ENCODE results near the gene GPC5. TPM values are rescaled to one million over a fixed set of nuclear protein-coding genes. Genes with fewer than 3 reads are reported as not detected.

The GPC5 gene
- total and polyA plus RNA-seq, 2 of the 13 experiments (the other 11 are each of a cell fraction or from before 2014, with no cell fraction given) = 0.02 to 0.07 TPM

- TF ChIP-seq THYN1 (CRISPR knock-in tag; IDR thresholded peaks at IDR 0.05; ENCODE audit: borderline replicate concordance, low read depth) = no peak
Measured at GRCh38 chr13:92436924-92437323, 1038.5 kb downstream of the GPC5 start (continued).

- no TSS peak for BruUV-seq (replicated peaks)
- in situ Hi-C loops (cut with HindIII; ENCODE audit: extremely low pct_ligation_motif_present, low pct_unique_long_range_greater_than_20kb) = no loop called here
- TF ChIP-seq CC2D1A (CRISPR knock-in tag; IDR thresholded peaks at IDR 0.05) = no peak
- H3K36me3 ChIP-seq (replicated peaks in 1 of 2; ENCODE audit: control insufficient read depth in 1 of 2, insufficient read depth in 2 of 2, low read length in 2 of 2) = no peaks in the 10 kb centered on the region
- H2AFZ ChIP-seq (ENCODE audit: low read length) = no peak overlapping the region
- no peaks in the 10 kb centered on the region for H4K20me1 ChIP-seq (ENCODE audit: insufficient read depth, low read length)
- no peaks in the 10 kb centered on the region for H3K79me2 ChIP-seq (ENCODE audit: insufficient read depth, low read length)
- H3K4me2 ChIP-seq (ENCODE audit: low read depth, low read length) = no peak overlapping the region
- 9% methylated on average over 1 of the region's 1 CpG for WGBS (ENCODE audit: low lambda C conversion rate)
- no peaks in the 10 kb centered on the region for H3K4me1 ChIP-seq (ENCODE audit: insufficient read depth, low read length)
- no peak overlapping the region for H3K4me3 ChIP-seq (replicated peaks in 1 of 3; ENCODE audit: insufficient read depth in 1 of 3, low read depth in 2 of 3, low read length in 3 of 3)
- no peaks in the 10 kb centered on the region for H3K27me3 ChIP-seq (ENCODE audit: control insufficient read depth in 1 of 2, insufficient read depth in 2 of 2, low read length in 2 of 2)
- ChIA-PET CTCF (ENCODE audit: low intra/inter-chr PET ratio, low total read pairs) (no interaction called here), POLR2A (no interaction called here)
- H3K27ac ChIP-seq (ENCODE audit: extremely low read length, insufficient read depth, low read length) = no peak overlapping the region
- FAIRE-seq = no peak
- intact Hi-C loops (cut with micrococcal nuclease; ENCODE audit: unreplicated experiment) = no loop called here
- DNase-seq (ENCODE audit: low spot score) = no peak
- H3K9ac ChIP-seq (ENCODE audit: insufficient read depth, low read depth, low read length) = no peak overlapping the region
- no peak for ATAC-seq
- H3K9me3 ChIP-seq (ENCODE audit: low read length) = no peaks in the 10 kb centered on the region
Measured at GRCh38 chr13:92444244-92444643, 1045.8 kb downstream of the GPC5 start.

- Histone ChIP-seq H3K27me3 (ENCODE audit: control insufficient read depth in 1 of 2, insufficient read depth in 2 of 2, low read length in 2 of 2) (no peaks in the 10 kb centered on the region), H3K9me3 (ENCODE audit: low read length) (no peaks in the 10 kb centered on the region), H3K36me3 (replicated peaks in 1 of 2; ENCODE audit: control insufficient read depth in 1 of 2, insufficient read depth in 2 of 2, low read length in 2 of 2) (no peaks in the 10 kb centered on the region), H3K4me2 (ENCODE audit: low read depth, low read length) (no peak overlapping the region), H3K4me1 (ENCODE audit: insufficient read depth, low read length) (no peaks in the 10 kb centered on the region), H4K20me1 (ENCODE audit: insufficient read depth, low read length) (no peaks in the 10 kb centered on the region), H3K9ac (ENCODE audit: insufficient read depth, low read depth, low read length) (no peak overlapping the region), H3K27ac (ENCODE audit: extremely low read length, insufficient read depth, low read length) (no peak overlapping the region), H2AFZ (ENCODE audit: low read length) (no peak overlapping the region), H3K79me2 (ENCODE audit: insufficient read depth, low read length) (no peaks in the 10 kb centered on the region), H3K4me3 (replicated peaks in 1 of 3; ENCODE audit: insufficient read depth in 1 of 3, low read depth in 2 of 3, low read length in 3 of 3) (no peak overlapping the region)
- 8% methylated on average over 1 of the region's 1 CpG for WGBS (ENCODE audit: low lambda C conversion rate)
- no TSS peak for BruUV-seq (replicated peaks)
- ChIA-PET CTCF (ENCODE audit: low intra/inter-chr PET ratio, low total read pairs) (no interaction called here), POLR2A (no interaction called here)
- intact Hi-C loops (cut with micrococcal nuclease; ENCODE audit: unreplicated experiment) (no loop called here), in situ Hi-C loops (cut with HindIII; ENCODE audit: extremely low pct_ligation_motif_present, low pct_unique_long_range_greater_than_20kb) (no loop called here)
- no peak for DNase-seq (ENCODE audit: low spot score)
- ATAC-seq = no peak
- no peak for FAIRE-seq
- TF ChIP-seq PAX8 (CRISPR knock-in tag; IDR thresholded peaks at IDR 0.05; ENCODE audit: borderline replicate concordance) (no peak), DMTF1 (CRISPR knock-in tag; IDR thresholded peaks at IDR 0.05) (no peak), ZNF724P (CRISPR knock-in tag; IDR thresholded peaks at IDR 0.05; ENCODE audit: borderline replicate concordance) (no peak), NR2C2 (CRISPR knock-in tag; IDR thresholded peaks at IDR 0.05; ENCODE audit: borderline replicate concordance) (no peak), ZFP41 (CRISPR knock-in tag; IDR thresholded peaks at IDR 0.05; ENCODE audit: borderline replicate concordance) (no peak), SALL2 (CRISPR knock-in tag; IDR thresholded peaks at IDR 0.05) (no peak), AHR (CRISPR knock-in tag; IDR thresholded peaks at IDR 0.05) (no peak), FOSL1 (CRISPR knock-in tag; IDR thresholded peaks at IDR 0.05; ENCODE audit: borderline replicate concordance) (no peak), ZNF616 (CRISPR knock-in tag; IDR thresholded peaks at IDR 0.05; ENCODE audit: low read depth) (no peak), TFDP2 (CRISPR knock-in tag; IDR thresholded peaks at IDR 0.05) (no peak), NFE2 (CRISPR knock-in tag; IDR thresholded peaks at IDR 0.05) (no peak)
Measured at GRCh38 chr13:92451060-92451459, 1052.6 kb downstream of the GPC5 start.

All from HepG2 (cell line).